K562 (cell line): Measurements from ENCODE around the gene AQP5. TPM values are rescaled to one million over a fixed set of nuclear protein-coding genes. Genes with fewer than 3 reads are reported as not detected.

Experiments used
- CSDE1 ChIP-seq, 2 experiments: fragments of 450-650 bp; IDR thresholded peaks; 2 replicates each; pipeline ENCODE4 v1.6.1; 2016; ENCODE audit warnings: mild to moderate bottlenecking in 1 of 2
- MEF2A ChIP-seq: IDR thresholded peaks from 2 replicates; pipeline ENCODE4 v1.6.1; 2011; ENCODE audit warnings: low read depth, mild to moderate bottlenecking, low read length, moderate library complexity; ENCODE audit not compliant: control insufficient read depth
- MITF ChIP-seq: IDR thresholded peaks from 2 replicates; pipeline ENCODE4 v1.6.1; 2014; ENCODE audit warnings: antibody characterized with exemption
- ZFX ChIP-seq: sonication (generic); formaldehyde crosslinking; IDR thresholded peaks from 2 replicates; pipeline ENCODE4 v1.8.0; 2022; ENCODE audit warnings: mild to moderate bottlenecking, missing genetic modification reagents, moderate library complexity
- ZNF407 ChIP-seq: fragments of 450-650 bp; IDR thresholded peaks from 2 replicates; pipeline ENCODE4 v1.6.1; 2016; ENCODE audit warnings: low read depth
- ZNF431 ChIP-seq: sonication (generic); formaldehyde crosslinking; IDR thresholded peaks from 2 replicates; pipeline ENCODE4 v1.8.0; 2022; ENCODE audit warnings: mild to moderate bottlenecking, missing genetic modification reagents
- polyA plus RNA-seq, 8 experiments: library from polyadenylated mRNA; depleted of rRNA in 4 of 8; stranded (reverse) in 5 of 8; unstranded in 3 of 8; fragments of >200 nt; fragmentation: Nextera tagmentation in 2 of 8; fragmentation: Illumina TruSeq in 1 of 8; extraction: Ambion mirVana in 2 of 8; extraction: Trizol in 1 of 8; gene quantifications; 2 replicates each; pipeline versions ENCODE4 v1.2.1 to v1.2.3, GENCODE V29; 2011 to 2014; ENCODE audit warnings: inconsistent platforms in 1 of 8, missing spikeins in 1 of 8
- total RNA-seq, 7 experiments: library from RNA; depleted of rRNA in 6 of 7; stranded (reverse); fragments of >200 nt in 6 of 7; fragmentation: Illumina TruSeq in 2 of 7; extraction: Trizol in 2 of 7; gene quantifications; 2 replicates each; pipeline versions ENCODE4 v1.2.1 to v1.2.3, GENCODE V29; 2011 to 2021; ENCODE audit warnings: low replicate concordance in 1 of 7

Gene AQP5
- total and polyA plus RNA-seq, 9 of the 15 experiments (the other 6 are each of a cell fraction or from before 2014, with no cell fraction given): not detected

- TF ChIP-seq ZNF407: no peak
- TF ChIP-seq MITF: no peak
- TF ChIP-seq CSDE1 (IDR thresholded peaks at IDR 0.05): no peak
- no peak for TF ChIP-seq ZFX (CRISPR knock-in tag)
- no peak for TF ChIP-seq MEF2A
- TF ChIP-seq ZNF431 (CRISPR knock-in tag): no peak
These were observed 507 bp downstream of the AQP5 start (continued) for GRCh38 chr12:49961993-49962764.
